Chondrocyte (in vitro differentiated cells): ENCODE results near the gene OR2AG1. TPM values are rescaled to one million over a fixed set of nuclear protein-coding genes. Genes with fewer than 3 reads are reported as not detected.

Experiments used
- DNase-seq: peaks from one replicate; pipeline ENCODE4 v3.0.0; 2021; ENCODE audit warnings: mixed read lengths, low spot score
- H3K27ac Mint-ChIP-seq: one replicate; pipeline ENCODE4 v1.8.0; 2021; ENCODE audit warnings: mild to moderate bottlenecking, moderate library complexity, mixed read lengths; ENCODE audit not compliant: unreplicated experiment
- H3K27me3 Mint-ChIP-seq: 2 replicates; pipeline ENCODE4 v1.8.0; 2021; ENCODE audit warnings: low read depth, mixed read lengths
- H3K36me3 Mint-ChIP-seq: 2 replicates; pipeline ENCODE4 v1.8.0; 2021; ENCODE audit warnings: low read depth, mixed read lengths
- H3K4me1 Mint-ChIP-seq: 2 replicates; pipeline ENCODE4 v1.8.0; 2021; ENCODE audit warnings: low read depth, mild to moderate bottlenecking, mixed read lengths
- H3K4me3 Mint-ChIP-seq: one replicate; pipeline ENCODE4 v1.8.0; 2021; ENCODE audit warnings: mild to moderate bottlenecking, moderate library complexity, mixed read lengths; ENCODE audit not compliant: unreplicated experiment
- H3K9me3 Mint-ChIP-seq: 2 replicates; pipeline ENCODE4 v1.8.0; 2021; ENCODE audit warnings: low read depth, mixed read lengths
- total RNA-seq: library from RNA; stranded (reverse); gene quantifications from 3 replicates; pipeline ENCODE4 v1.2.1, GENCODE V29; 2021
- TF ChIP-seq, protein P1 (sequence below): fragments of 200-600 bp; sonication (generic); IDR thresholded peaks from 2 replicates; pipeline ENCODE4 v1.5.0; 2021; ENCODE audit warnings: antibody characterized with exemption, mild to moderate bottlenecking, moderate library complexity

Gene OR2AG1
- total RNA-seq, 1 donor from 2014 or later, result not detected

GRCh38 chr11:6834021-6834420, 51.2 kb downstream of the OR2AG1 start:
- Mint-ChIP-seq H3K4me1 (no peaks in the 10 kb centered on the region), H3K9me3 (no peaks in the 10 kb centered on the region)
- no peak for DNase-seq

More at GRCh38 chr11:6834021-6834420, 51.2 kb downstream of the OR2AG1 start:
- no peaks in the 10 kb centered on the region for H3K36me3 Mint-ChIP-seq
- TF ChIP-seq, protein P1, sequence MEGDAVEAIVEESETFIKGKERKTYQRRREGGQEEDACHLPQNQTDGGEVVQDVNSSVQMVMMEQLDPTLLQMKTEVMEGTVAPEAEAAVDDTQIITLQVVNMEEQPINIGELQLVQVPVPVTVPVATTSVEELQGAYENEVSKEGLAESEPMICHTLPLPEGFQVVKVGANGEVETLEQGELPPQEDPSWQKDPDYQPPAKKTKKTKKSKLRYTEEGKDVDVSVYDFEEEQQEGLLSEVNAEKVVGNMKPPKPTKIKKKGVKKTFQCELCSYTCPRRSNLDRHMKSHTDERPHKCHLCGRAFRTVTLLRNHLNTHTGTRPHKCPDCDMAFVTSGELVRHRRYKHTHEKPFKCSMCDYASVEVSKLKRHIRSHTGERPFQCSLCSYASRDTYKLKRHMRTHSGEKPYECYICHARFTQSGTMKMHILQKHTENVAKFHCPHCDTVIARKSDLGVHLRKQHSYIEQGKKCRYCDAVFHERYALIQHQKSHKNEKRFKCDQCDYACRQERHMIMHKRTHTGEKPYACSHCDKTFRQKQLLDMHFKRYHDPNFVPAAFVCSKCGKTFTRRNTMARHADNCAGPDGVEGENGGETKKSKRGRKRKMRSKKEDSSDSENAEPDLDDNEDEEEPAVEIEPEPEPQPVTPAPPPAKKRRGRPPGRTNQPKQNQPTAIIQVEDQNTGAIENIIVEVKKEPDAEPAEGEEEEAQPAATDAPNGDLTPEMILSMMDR, result no peak
- H3K4me3 Mint-ChIP-seq, result no peak overlapping the region
- H3K27me3 Mint-ChIP-seq, result no peaks in the 10 kb centered on the region
- H3K27ac Mint-ChIP-seq, result no peak overlapping the region

Other genes starting within 250 kb of the OR2AG1 start
- 12.8 to 15.7 TPM (median 15.1 TPM) in 3 replicates for gene RRP8, start 179.4 kb upstream of the OR2AG1 start, total RNA-seq
- 200 to 258 TPM (median 248 TPM) in 3 replicates for gene ILK, start 179.2 kb upstream of the OR2AG1 start, total RNA-seq
- gene TAF10, start 170.8 kb upstream of the OR2AG1 start, total RNA-seq, result 80.9 to 124 TPM (median 82.8 TPM) in 3 replicates
- gene TPP1, start 163.6 kb upstream of the OR2AG1 start, total RNA-seq, result 89.2 to 103 TPM (median 101 TPM) in 3 replicates
- 33.1 to 34.6 TPM (median 33.4 TPM) in 3 replicates for gene DCHS1, start 127.2 kb upstream of the OR2AG1 start, total RNA-seq
- 45.5 to 79.0 TPM (median 48.6 TPM) in 3 replicates for gene MRPL17, start 99.7 kb upstream of the OR2AG1 start, total RNA-seq
- 0.07 to 0.21 TPM in 2 of 3 replicates, not detected in the other for gene OR2AG2, start 11.0 kb upstream of the OR2AG1 start, total RNA-seq
- 0.19 to 0.23 TPM in 2 of 3 replicates, not detected in the other for gene OR6A2, start 16.7 kb downstream of the OR2AG1 start, total RNA-seq
- gene OR10A5, start 62.7 kb downstream of the OR2AG1 start, total RNA-seq, result not detected in 3 replicates
- not detected in 3 replicates for gene OR10A2, start 80.0 kb downstream of the OR2AG1 start, total RNA-seq
- not detected in 3 replicates for gene OR10A4, start 93.6 kb downstream of the OR2AG1 start, total RNA-seq
- gene OR2D2, start 109.5 kb downstream of the OR2AG1 start, total RNA-seq, result not detected in 3 replicates
- not detected in 3 replicates for gene OR2D3, start 138.0 kb downstream of the OR2AG1 start, total RNA-seq
- gene ZNF215, start 143.4 kb downstream of the OR2AG1 start, total RNA-seq, result 2.3 to 2.4 TPM (median 2.4 TPM) in 3 replicates
- gene ZNF214, start 237.3 kb downstream of the OR2AG1 start, total RNA-seq, result 1.4 to 3.1 TPM (median 2.5 TPM) in 3 replicates
- gene NLRP14, start 237.5 kb downstream of the OR2AG1 start, total RNA-seq, result 0.05 TPM in 1 of 3 replicates, not detected in the others